Lower lobe of right lung (tissue), 2 donors: Measurements from ENCODE around the gene SOBP. TPM values are rescaled to one million over a fixed set of nuclear protein-coding genes. Genes with fewer than 3 reads are reported as not detected.

ENCODE experiments used
- ATAC-seq, 2 donors: fragments of 200-7000 bp; cut with Tn5 transposase; one replicate each; pipeline ENCODE4 v1.9.1; 2020 to 2022; ENCODE audit warnings: mild to moderate bottlenecking in 2 of 2, moderate library complexity in 2 of 2
- DNase-seq: peaks from one replicate; pipeline ENCODE4 v3.0.0-alpha.2; 2020
- H3K27ac ChIP-seq: fragments of 200-600 bp; one replicate; pipeline ENCODE4 v1.8.0; 2022
- H3K27me3 ChIP-seq: fragments of 200-600 bp; one replicate; pipeline ENCODE4 v1.8.0; 2022; ENCODE audit warnings: low read depth
- H3K36me3 ChIP-seq: fragments of 200-600 bp; one replicate; pipeline ENCODE4 v1.8.0; 2022; ENCODE audit warnings: mild to moderate bottlenecking
- H3K4me1 ChIP-seq: fragments of 200-600 bp; one replicate; pipeline ENCODE4 v1.8.0; 2022
- H3K4me3 ChIP-seq: fragments of 200-600 bp; one replicate; pipeline ENCODE4 v1.8.0; 2022; ENCODE audit warnings: mild to moderate bottlenecking
- H3K9me3 ChIP-seq: fragments of 200-600 bp; one replicate; pipeline ENCODE4 v1.8.0; 2022
- CTCF ChIP-seq: fragments of 200-600 bp; IDR thresholded peaks from one replicate; pipeline ENCODE4 v1.8.0; 2022; ENCODE audit warnings: antibody characterized with exemption, mild to moderate bottlenecking
- intact Hi-C: fragments of 100-400 bp; cut with DNase I; formaldehyde crosslinking; loops from one replicate; pipeline ENCODE4 v1.11.0; 2022
- total RNA-seq: library from RNA; stranded (reverse); fragmentation: NEBNext Ultra II Directional; extraction: Animal tissue kit (Norgen Biotek cat#: 25700); gene quantifications from one replicate; pipeline ENCODE4 v1.2.1, GENCODE V29; 2021
- donor health status: DM: no; HTN: yes; CAD: no; lungs with severe emphysema.

The SOBP gene
- total RNA-seq, 1 donor from 2014 or later = 6.9 TPM

- no peaks in the 10 kb centered on the region for H3K9me3 ChIP-seq
- intact Hi-C loops = no loop called here
- DNase-seq = no peak
- TF ChIP-seq CTCF = no peak
- H3K4me1 ChIP-seq = peaks cover 23% of the 10 kb centered on the region
- no peaks in the 10 kb centered on the region for H3K36me3 ChIP-seq
- no peak overlapping the region for H3K27ac ChIP-seq
- no peak overlapping the region for H3K4me3 ChIP-seq
- ATAC-seq = no peak
- no peaks in the 10 kb centered on the region for H3K27me3 ChIP-seq
Measured at GRCh38 chr6:107653183-107653580, 163.3 kb downstream of the SOBP start.

DNA sequence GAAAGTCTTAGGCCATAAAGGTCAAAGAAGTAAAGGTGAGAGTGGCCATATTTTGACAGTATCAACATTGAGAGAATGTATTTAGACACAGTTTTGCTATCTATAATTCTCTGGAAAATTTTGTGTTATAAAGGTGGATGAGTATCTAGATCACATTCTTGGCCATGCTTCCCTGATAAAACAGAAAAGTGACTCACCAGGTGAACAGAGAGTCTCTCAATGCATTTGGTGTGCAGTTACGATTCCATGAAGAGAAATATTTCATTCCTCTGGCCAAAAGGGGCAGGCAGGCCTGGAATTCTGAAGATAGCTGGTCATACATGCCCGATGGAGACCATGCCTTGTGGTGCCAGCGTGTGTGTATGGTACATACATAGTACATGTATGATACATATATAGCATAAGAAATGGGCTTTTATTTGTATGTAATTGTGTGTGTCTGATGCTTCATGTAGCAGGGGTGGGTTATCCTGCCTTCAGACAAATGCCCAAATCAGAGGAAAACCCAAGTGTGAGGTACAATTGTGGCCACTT, 164.0 kb downstream of the SOBP start:
- no peaks in the 10 kb centered on the region for H3K9me3 ChIP-seq
- intact Hi-C loops = no loop called here
- H3K4me3 ChIP-seq = no peak overlapping the region
- ATAC-seq (no peak), DNase-seq (no peak)
- no peaks in the 10 kb centered on the region for H3K27me3 ChIP-seq
- no peak overlapping the region for H3K27ac ChIP-seq
- no peak for TF ChIP-seq CTCF
- H3K36me3 ChIP-seq = no peaks in the 10 kb centered on the region
- peaks cover 30% of the 10 kb centered on the region for H3K4me1 ChIP-seq

DNA sequence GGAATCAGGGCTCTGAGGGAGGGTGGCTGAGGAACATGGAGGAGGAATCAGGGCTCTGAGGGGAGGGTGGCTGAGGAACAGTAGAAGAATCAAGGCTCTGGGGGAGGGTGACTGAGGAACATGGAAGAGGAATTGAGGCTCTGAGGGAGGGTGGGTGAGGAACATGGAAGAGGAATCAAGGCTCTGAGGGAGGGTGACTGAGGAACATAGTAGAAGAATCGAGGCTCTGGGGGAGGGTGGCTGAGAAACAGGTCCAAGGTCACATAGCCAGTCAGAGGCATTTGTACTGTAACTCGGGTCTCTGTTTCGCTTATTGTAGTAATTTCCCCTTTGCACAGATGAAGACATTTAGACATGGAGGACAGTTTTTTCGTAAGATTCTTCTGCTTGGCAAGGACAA, 164.8 kb downstream of the SOBP start:
- H3K4me1 ChIP-seq = peaks cover 30% of the 10 kb centered on the region
- H3K36me3 ChIP-seq = no peaks in the 10 kb centered on the region
- no peaks in the 10 kb centered on the region for H3K9me3 ChIP-seq
- intact Hi-C loops = no loop called here
- H3K4me3 ChIP-seq = no peak overlapping the region
- ATAC-seq (peak; percentile 63 to 66), DNase-seq (no peak)
- no peaks in the 10 kb centered on the region for H3K27me3 ChIP-seq
- TF ChIP-seq CTCF = no peak
- no peak overlapping the region for H3K27ac ChIP-seq

DNA sequence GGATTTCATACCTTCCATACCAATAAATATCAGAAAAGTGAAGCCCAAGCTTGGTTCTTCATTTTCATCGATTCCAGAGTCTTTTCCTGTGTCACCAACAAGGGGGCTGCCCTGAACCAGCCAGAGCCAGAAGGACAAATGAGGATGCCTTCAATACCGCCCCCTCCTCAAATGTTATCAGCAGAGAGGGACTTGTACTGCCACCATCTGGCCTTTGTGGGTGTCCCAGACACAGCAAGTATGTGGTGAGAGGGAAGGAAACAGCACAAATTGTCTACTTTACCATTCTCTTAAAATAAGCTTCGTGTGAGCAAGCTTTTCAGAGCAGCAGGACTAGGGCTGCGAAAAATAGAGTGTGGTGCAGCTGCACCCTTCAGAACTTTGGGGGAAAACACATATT, 165.3 kb downstream of the SOBP start:
- H3K4me3 ChIP-seq = no peak overlapping the region
- ATAC-seq = no peak
- H3K9me3 ChIP-seq = no peaks in the 10 kb centered on the region
- peak; percentile 33 for TF ChIP-seq CTCF
- intact Hi-C loops = no loop called here
- no peaks in the 10 kb centered on the region for H3K27me3 ChIP-seq
- peaks cover 30% of the 10 kb centered on the region for H3K4me1 ChIP-seq
- DNase-seq = no peak
- H3K27ac ChIP-seq = peak overlapping the region; percentile 51
- H3K36me3 ChIP-seq = no peaks in the 10 kb centered on the region

DNA sequence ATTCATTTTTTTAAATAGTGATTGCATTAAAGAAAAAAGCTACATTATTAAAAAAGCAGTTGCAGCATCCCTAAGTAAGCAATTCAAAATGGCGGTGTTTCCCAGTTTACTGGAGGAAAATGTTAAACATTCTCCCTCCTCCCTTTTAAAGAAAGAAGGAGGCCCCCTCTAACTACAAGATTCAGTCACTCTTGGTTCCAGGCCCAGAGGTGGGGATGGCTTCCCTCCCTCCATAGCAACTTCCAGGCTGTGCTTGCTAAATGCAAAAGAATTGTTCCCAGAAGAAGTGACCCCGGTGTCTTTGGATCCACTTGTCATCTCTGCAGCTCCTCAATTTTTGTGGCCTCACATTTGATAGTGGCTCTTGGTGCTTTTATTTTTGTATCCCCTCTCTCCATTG, 165.9 kb downstream of the SOBP start:
- H3K27me3 ChIP-seq = no peaks in the 10 kb centered on the region
- no peak overlapping the region for H3K4me3 ChIP-seq
- H3K4me1 ChIP-seq = peaks cover 30% of the 10 kb centered on the region
- no peak for DNase-seq
- H3K36me3 ChIP-seq = no peaks in the 10 kb centered on the region
- peak overlapping the region; percentile 51 for H3K27ac ChIP-seq
- intact Hi-C loops = no loop called here
- no peak for ATAC-seq
- TF ChIP-seq CTCF = no peak
- no peaks in the 10 kb centered on the region for H3K9me3 ChIP-seq

- Histone ChIP-seq H3K9me3 (no peaks in the 10 kb centered on the region), H3K4me3 (no peak overlapping the region), H3K4me1 (peaks cover 30% of the 10 kb centered on the region), H3K27me3 (no peaks in the 10 kb centered on the region), H3K36me3 (no peaks in the 10 kb centered on the region), H3K27ac (no peak overlapping the region)
- intact Hi-C loops = no loop called here
- TF ChIP-seq CTCF = no peak
- ATAC-seq = peak in 1 of 2 donors; percentile 8
- no peak for DNase-seq
Measured at GRCh38 chr6:107656401-107656800, 166.5 kb downstream of the SOBP start.
